ENCODE results near the gene EMD.
"Not testable (repeated sequence)": the region's sequence is repeated elsewhere in the genome, so short reads cannot be mapped to it uniquely, and the experiment has no call there.

EMD gene

DNA sequence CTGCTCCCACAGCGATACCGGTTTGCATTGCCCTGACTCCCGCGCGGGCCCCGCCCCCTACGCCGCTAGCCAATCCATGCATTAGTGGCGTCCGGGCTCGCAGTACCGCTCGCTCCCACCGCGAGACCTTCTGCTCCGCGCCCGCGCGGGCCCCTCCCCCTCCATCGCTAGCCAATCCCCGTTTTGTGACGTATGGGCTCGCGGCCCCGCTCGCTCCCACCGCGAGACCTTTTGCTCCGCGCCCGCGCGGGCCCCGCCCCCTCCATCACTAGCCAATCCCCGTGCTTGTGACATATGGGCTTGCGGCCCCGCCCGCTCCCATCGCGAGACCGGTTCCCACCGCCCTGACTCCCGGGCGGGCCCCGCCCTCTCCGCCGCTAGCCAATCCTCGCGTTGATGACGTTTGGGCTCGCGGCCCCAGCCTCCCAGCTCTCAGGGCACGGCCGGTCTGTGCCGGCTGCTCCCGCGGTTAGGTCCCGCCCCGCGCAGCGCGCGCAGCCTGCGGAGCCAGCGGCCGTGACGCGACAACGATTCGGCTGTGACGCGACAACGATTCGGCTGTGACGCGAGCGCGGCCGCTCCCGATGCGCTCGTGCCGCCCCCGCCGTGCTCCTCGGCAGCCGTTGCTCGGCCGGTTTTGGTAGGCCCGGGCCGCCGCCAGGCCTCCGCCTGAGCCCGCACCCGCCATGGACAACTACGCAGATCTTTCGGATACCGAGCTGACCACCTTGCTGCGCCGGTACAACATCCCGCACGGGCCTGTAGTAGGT lies at the start of gene EMD:
Gene EMD (plus strand): TSS at position 497 of the 770 bp plus-strand sequence. CDS start 190 bp downstream, at position 687.
- Histone ChIP-seq H3K27me3 (no peaks in the 10 kb centered on the region), H3K9me3 (no peaks in the 10 kb centered on the region), H3K4me1 (ENCODE audit: control insufficient read depth in 1 of 2, insufficient read depth in 1 of 2, low read depth in 1 of 2, low read length in 1 of 2) (peaks cover 25 to 27% of the 10 kb centered on the region in 2 experiments), H3K36me3 (no peaks in the 10 kb centered on the region), H3K27ac (peak within 1 kb of the TSS; percentile 97), H3K4me3 (ENCODE audit: low read depth in 1 of 2, low read length in 1 of 2) (peak within 1 kb of the TSS; percentile 64 to 69)
- TF ChIP-seq, protein P1, sequence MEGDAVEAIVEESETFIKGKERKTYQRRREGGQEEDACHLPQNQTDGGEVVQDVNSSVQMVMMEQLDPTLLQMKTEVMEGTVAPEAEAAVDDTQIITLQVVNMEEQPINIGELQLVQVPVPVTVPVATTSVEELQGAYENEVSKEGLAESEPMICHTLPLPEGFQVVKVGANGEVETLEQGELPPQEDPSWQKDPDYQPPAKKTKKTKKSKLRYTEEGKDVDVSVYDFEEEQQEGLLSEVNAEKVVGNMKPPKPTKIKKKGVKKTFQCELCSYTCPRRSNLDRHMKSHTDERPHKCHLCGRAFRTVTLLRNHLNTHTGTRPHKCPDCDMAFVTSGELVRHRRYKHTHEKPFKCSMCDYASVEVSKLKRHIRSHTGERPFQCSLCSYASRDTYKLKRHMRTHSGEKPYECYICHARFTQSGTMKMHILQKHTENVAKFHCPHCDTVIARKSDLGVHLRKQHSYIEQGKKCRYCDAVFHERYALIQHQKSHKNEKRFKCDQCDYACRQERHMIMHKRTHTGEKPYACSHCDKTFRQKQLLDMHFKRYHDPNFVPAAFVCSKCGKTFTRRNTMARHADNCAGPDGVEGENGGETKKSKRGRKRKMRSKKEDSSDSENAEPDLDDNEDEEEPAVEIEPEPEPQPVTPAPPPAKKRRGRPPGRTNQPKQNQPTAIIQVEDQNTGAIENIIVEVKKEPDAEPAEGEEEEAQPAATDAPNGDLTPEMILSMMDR (IDR thresholded peaks at IDR 0.05) = peak; percentile 87

DNA sequence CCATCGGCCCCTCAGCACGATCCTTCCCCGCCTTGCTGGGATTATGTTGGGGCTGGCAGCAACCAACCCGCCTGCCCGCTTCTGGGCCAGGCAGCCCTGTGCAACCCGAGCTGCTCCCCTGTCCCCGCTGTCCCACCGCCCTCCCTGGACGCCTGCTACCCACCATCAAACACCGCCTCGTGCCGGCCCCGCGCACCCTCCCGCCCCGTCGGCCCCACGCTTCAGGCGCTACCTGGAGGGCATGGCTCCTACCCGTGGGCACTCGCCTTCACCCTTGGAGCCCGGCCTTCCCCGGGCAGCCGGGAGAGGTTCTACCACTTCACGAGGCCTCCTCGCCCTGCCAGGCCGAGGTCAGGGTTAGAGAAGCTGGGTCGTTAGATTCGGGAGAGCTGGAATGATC lies 46.5 kb upstream of the EMD start:
- H3K9me3 ChIP-seq = no peaks in the 10 kb centered on the region
- H3K4me3 ChIP-seq (ENCODE audit: low read depth in 1 of 2, low read length in 1 of 2) = no peak overlapping the region
- peaks cover 15% of the 10 kb centered on the region in 2 experiments for H3K4me1 ChIP-seq (ENCODE audit: control insufficient read depth in 1 of 2, insufficient read depth in 1 of 2, low read depth in 1 of 2, low read length in 1 of 2)
- TF ChIP-seq, protein P1 (IDR thresholded peaks at IDR 0.05) = no peak
- no peak overlapping the region for H3K27ac ChIP-seq
- no peaks in the 10 kb centered on the region for H3K36me3 ChIP-seq
- H3K27me3 ChIP-seq = no peaks in the 10 kb centered on the region

DNA sequence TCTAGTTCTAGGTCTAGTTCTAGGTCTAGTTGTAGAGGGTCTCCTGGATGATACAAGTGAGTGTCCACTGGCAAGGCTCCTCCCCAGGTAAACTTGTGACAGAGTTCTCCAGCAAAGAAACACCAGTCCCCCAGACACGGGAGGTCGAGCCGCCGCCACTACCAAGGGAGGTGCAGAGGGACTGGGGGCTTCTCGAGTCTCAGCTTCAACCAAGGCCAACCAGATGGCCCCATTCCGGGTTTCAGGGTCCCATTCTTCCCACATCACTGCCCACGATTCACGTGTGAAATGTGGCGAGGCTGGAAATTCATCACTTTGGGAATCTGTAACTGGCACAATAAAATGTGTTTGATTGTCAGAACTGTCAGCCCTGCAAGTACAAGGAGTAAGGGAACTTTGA lies 46.0 kb upstream of the EMD start:
- TF ChIP-seq, protein P1 (IDR thresholded peaks at IDR 0.05) = no peak
- Histone ChIP-seq H3K27me3 (no peaks in the 10 kb centered on the region), H3K36me3 (no peaks in the 10 kb centered on the region), H3K9me3 (no peaks in the 10 kb centered on the region), H3K27ac (peak overlapping the region; percentile 91), H3K4me1 (ENCODE audit: control insufficient read depth in 1 of 2, insufficient read depth in 1 of 2, low read depth in 1 of 2, low read length in 1 of 2) (peaks cover 15% of the 10 kb centered on the region in 2 experiments), H3K4me3 (ENCODE audit: low read depth in 1 of 2, low read length in 1 of 2) (no peak overlapping the region)

GRCh38 chrX:154333837-154334271 lies 45.2 kb upstream of the EMD start:
- H3K36me3 ChIP-seq = no peaks in the 10 kb centered on the region
- TF ChIP-seq, protein P1 (IDR thresholded peaks at IDR 0.05) = no peak
- peaks cover 15% of the 10 kb centered on the region in 2 experiments for H3K4me1 ChIP-seq (ENCODE audit: control insufficient read depth in 1 of 2, insufficient read depth in 1 of 2, low read depth in 1 of 2, low read length in 1 of 2)
- peak overlapping the region; percentile 91 for H3K27ac ChIP-seq
- no peaks in the 10 kb centered on the region for H3K27me3 ChIP-seq
- H3K9me3 ChIP-seq = no peaks in the 10 kb centered on the region
- H3K4me3 ChIP-seq (ENCODE audit: low read depth in 1 of 2, low read length in 1 of 2) = peak overlapping the region in 1 of 2 experiments; percentile 17

DNA sequence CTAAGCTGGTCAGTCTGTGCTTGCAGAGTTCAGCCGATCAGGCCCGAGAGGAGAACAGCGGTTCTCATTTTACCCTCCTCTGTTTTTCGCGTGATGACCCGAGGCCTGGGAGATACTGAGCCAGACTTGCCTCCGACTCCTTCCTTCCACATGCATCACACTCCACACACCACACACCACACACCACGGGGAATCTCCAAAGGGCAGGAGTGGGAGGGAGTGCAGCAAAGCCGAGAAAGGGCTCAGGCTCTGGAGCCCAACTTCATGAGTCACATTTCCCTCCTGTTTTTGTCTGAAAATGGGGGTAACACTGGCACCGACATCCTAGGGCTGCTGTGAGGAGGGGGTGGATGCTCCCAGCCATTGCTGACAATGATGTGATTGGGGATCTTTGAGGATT lies 44.6 kb upstream of the EMD start:
- TF ChIP-seq, protein P1 (IDR thresholded peaks at IDR 0.05) = no peak
- no peaks in the 10 kb centered on the region for H3K9me3 ChIP-seq
- peak overlapping the region; percentile 91 for H3K27ac ChIP-seq
- no peaks in the 10 kb centered on the region for H3K36me3 ChIP-seq
- H3K4me1 ChIP-seq (ENCODE audit: control insufficient read depth in 1 of 2, insufficient read depth in 1 of 2, low read depth in 1 of 2, low read length in 1 of 2) = peaks cover 15% of the 10 kb centered on the region in 2 experiments
- no peaks in the 10 kb centered on the region for H3K27me3 ChIP-seq
- H3K4me3 ChIP-seq (ENCODE audit: low read depth in 1 of 2, low read length in 1 of 2) = no peak overlapping the region

DNA sequence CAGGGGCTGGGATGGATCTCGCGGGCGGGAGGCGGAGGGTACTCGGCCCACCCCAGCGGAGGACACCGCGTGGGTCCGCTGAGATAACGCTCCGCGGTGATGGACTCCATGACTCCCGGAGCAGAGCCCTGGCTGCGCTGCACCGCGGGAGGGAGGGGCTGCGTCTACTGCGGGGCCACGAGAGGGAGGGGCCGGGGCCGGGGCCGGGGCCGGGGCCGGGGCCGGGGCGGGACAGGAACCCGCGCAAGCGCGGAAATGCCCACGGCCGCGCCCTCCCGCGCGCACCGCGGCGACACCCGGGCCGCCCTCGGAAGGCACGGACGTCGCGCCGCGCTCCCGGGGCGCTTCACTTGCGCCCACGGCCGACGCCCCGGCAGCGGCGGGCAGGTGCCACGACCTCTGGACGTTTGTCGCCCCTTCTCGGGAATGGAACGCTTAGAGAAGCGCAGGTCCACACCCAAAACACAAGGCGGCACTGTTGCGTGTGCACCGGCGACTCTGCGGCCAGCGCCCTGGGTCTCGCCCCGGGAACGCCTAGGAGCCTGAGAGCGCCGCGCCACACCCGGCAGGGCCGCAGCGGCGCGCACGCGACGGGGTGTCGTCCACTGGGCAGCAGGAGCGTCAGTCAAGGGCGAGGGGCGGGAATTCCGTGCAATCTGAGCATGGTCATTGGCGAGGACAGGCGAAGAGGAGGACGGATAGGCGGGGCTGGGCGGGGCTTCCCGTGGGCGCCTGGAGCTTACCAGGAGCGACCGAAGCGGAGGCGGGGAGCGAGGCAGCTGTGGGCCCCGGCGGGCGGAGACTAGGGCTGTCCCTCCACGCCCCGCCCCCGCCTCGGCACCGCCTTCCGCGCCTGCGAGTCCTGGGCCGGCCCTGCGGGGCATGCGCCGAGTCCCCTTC lies 37.4 kb upstream of the EMD start:
- not testable (repeated sequence) for H3K9me3 ChIP-seq; H3K4me1 ChIP-seq (ENCODE audit: control insufficient read depth in 1 of 2, insufficient read depth in 1 of 2, low read depth in 1 of 2, low read length in 1 of 2); H3K36me3 ChIP-seq; H3K27me3 ChIP-seq; H3K4me3 ChIP-seq (ENCODE audit: low read depth in 1 of 2, low read length in 1 of 2)
- peak overlapping the region; percentile 76 for H3K27ac ChIP-seq

DNA sequence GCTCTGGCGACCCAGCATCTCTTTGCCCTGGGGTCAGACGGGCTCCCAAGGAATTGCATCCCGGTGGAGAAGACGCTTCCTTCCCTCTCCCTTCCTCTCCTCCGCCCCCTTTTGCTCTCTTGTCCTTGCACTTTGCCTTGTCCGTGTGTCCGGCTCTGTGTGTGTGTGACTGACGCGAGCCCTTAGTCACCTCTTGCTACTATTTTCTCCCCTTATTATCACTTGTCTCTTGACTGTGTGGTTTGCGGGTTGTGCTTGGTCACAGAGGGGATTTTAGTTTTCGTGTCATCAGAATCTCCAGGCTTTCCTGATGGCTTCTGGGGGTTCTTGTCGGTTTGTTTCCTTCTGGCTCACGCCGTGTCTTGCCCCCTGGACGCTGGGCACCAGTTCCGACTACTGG lies 36.0 kb upstream of the EMD start:
- not testable (repeated sequence) for H3K27me3 ChIP-seq; H3K4me1 ChIP-seq (ENCODE audit: control insufficient read depth in 1 of 2, insufficient read depth in 1 of 2, low read depth in 1 of 2, low read length in 1 of 2); H3K27ac ChIP-seq; H3K9me3 ChIP-seq; H3K36me3 ChIP-seq; H3K4me3 ChIP-seq (ENCODE audit: low read depth in 1 of 2, low read length in 1 of 2)

GRCh38 chrX:154343620-154344019 lies 35.5 kb upstream of the EMD start:
- not testable (repeated sequence) for H3K36me3 ChIP-seq; H3K4me1 ChIP-seq (ENCODE audit: control insufficient read depth in 1 of 2, insufficient read depth in 1 of 2, low read depth in 1 of 2, low read length in 1 of 2); H3K9me3 ChIP-seq; H3K27ac ChIP-seq; H3K27me3 ChIP-seq; H3K4me3 ChIP-seq (ENCODE audit: low read depth in 1 of 2, low read length in 1 of 2)

Data from neutrophil (primary cell).